HUES6 (cell line): Measurements from ENCODE around the gene CRAMP1.

Experiments used
- H3K27ac ChIP-seq: 2 replicates; pipeline ENCODE4 v1.7.0; 2013; ENCODE audit warnings: low read depth, mild to moderate bottlenecking, low read length, inconsistent platforms
- H3K27me3 ChIP-seq: 2 replicates; pipeline ENCODE4 v1.6.1; 2013; ENCODE audit warnings: low read length; ENCODE audit not compliant: control insufficient read depth, insufficient read depth
- H3K36me3 ChIP-seq: 2 replicates; pipeline ENCODE4 v1.6.1; 2013; ENCODE audit warnings: low read length; ENCODE audit not compliant: control insufficient read depth, insufficient read depth
- H3K4me1 ChIP-seq: 2 replicates; pipeline ENCODE4 v1.6.1; 2013; ENCODE audit warnings: low read length; ENCODE audit not compliant: control insufficient read depth, insufficient read depth
- H3K4me3 ChIP-seq: 2 replicates; pipeline ENCODE4 v1.5.1; 2013; ENCODE audit warnings: low read depth, low read length
- H3K9ac ChIP-seq: one replicate; pipeline ENCODE4 v1.6.1; 2013; ENCODE audit warnings: mild to moderate bottlenecking, low read length
- H3K9me3 ChIP-seq: 2 replicates; pipeline ENCODE4 v1.6.1; 2013; ENCODE audit warnings: low read depth, low read length; ENCODE audit not compliant: control insufficient read depth, insufficient read depth

CRAMP1 gene

GRCh38 chr16:1643521-1643920 lies 31.4 kb downstream of the CRAMP1 start:
- Histone ChIP-seq H3K4me3 (no peak overlapping the region), H3K27ac (no peak overlapping the region), H3K9me3 (no peaks in the 10 kb centered on the region), H3K36me3 (peaks cover 71% of the 10 kb centered on the region), H3K4me1 (peaks cover 10% of the 10 kb centered on the region; the same call in 1 of the 2 replicates), H3K27me3 (no peaks in the 10 kb centered on the region), H3K9ac (no peak overlapping the region)

DNA sequence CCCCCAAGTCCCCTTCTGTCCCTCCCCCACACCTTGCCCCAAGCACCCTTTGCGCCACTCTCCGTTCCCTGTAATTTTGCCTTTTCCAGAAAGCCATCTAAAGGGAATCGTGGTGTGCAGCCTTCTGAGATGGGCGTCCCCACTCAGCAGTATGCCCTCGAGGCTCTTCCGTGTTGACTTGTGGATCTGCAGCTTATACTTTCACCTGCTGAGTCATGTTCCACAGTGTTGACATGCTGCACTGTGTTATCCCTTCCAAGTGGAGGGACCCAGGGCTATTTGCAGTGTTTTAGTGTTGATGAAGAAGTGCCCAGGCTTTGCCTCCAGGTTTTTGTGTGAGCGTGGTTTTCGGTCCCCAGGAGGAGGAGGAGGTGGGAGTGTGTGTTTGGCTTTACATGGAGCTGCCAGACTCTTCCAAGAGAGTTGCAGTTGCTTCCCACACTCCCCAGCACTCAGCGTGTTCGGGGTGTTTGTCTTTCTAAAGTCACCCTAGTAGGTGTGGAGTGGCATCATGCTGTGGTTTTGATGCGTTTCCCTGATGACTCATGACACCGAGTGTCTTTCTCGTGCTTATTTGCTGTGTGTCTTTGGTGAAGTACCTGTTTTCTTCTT lies 33.9 kb downstream of the CRAMP1 start:
- no peaks in the 10 kb centered on the region for H3K27me3 ChIP-seq
- no peak overlapping the region for H3K4me3 ChIP-seq
- H3K36me3 ChIP-seq = peaks cover 58% of the 10 kb centered on the region
- no peak overlapping the region for H3K9ac ChIP-seq
- no peaks in the 10 kb centered on the region for H3K9me3 ChIP-seq
- peaks cover 10% of the 10 kb centered on the region; the same call in 1 of the 2 replicates for H3K4me1 ChIP-seq
- no peak overlapping the region for H3K27ac ChIP-seq

DNA sequence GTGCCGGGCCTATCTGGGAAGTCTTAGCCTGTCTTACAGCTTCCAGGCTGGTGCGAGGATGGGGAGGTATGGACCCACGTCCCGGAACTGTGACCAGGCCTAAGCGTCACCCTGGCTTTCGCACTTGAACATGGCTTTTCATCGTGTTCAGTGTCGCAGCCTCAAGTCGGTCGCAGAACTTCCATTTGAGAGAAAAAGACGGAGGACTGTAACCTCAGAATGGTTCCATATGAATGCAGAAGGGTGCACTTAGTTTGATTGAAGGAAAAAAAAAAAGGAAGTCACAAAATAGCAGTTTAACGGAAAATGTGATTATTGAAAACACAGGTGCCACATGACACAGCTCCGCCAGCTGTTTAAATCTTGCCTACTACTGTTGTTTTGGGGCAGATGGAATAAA lies 35.7 kb downstream of the CRAMP1 start:
- Histone ChIP-seq H3K4me1 (peaks cover 10% of the 10 kb centered on the region; the same call in 1 of the 2 replicates), H3K36me3 (peaks cover 58% of the 10 kb centered on the region)

GRCh38 chr16:1650131-1650530 lies 38.0 kb downstream of the CRAMP1 start:
- no peaks in the 10 kb centered on the region for H3K27me3 ChIP-seq
- peaks cover 59% of the 10 kb centered on the region for H3K36me3 ChIP-seq
- peaks cover 10% of the 10 kb centered on the region; the same call in 1 of the 2 replicates for H3K4me1 ChIP-seq
- H3K9ac ChIP-seq = no peak overlapping the region
- no peak overlapping the region for H3K27ac ChIP-seq
- no peak overlapping the region for H3K4me3 ChIP-seq
- H3K9me3 ChIP-seq = no peaks in the 10 kb centered on the region

More for the DNA sequence above, 35.7 kb downstream of the CRAMP1 start:
- Histone ChIP-seq H3K4me3 (no peak overlapping the region), H3K9me3 (no peaks in the 10 kb centered on the region), H3K27ac (no peak overlapping the region), H3K27me3 (no peaks in the 10 kb centered on the region), H3K9ac (no peak overlapping the region)

DNA sequence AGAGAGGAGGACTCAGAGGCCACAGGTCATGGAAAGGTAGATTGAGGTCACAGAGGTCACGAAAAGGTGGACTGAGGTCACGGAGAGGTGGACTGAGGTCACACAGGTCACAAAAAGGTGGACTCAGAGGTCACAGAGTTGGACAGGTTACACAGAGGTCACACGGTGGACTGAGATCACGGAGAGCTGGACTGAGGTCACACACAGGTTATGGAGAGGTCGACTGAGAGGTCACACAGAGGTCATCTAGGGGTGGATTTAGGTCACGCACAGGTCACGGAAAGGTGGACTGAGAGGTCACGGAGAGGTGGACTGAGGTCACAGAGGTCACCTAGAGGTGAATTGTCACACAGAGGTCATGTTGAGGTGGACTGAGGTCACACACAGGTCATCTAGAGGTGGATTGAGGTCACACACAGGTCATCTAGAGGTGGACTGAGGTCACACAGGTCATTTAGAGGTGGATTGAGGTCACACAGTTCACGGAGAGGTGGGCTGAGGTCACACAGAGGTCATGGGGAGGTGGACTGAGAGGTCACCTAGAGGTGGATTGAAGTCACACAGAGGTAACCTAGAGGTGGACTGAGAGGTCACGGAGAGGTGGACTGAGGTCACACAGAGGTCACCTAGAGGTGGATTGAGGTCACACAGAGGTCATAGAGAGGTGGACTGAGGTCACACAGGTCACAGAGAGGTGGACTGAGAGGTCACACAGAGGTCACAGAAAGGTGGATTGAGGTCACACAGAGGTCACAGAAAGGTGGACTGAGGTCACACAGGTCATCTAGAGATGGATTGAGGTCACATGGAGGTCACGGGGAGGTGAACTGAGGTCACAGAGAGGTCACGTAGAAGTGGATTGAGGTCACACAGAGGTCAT lies 39.2 kb downstream of the CRAMP1 start:
- Histone ChIP-seq H3K4me1 (no peaks in the 10 kb centered on the region; the same call in 1 of the 2 replicates), H3K9me3 (no peaks in the 10 kb centered on the region), H3K9ac (no peak overlapping the region), H3K27ac (no peak overlapping the region), H3K27me3 (no peaks in the 10 kb centered on the region), H3K36me3 (peaks cover 63% of the 10 kb centered on the region), H3K4me3 (no peak overlapping the region)

- no peak overlapping the region for H3K4me3 ChIP-seq
- H3K36me3 ChIP-seq = peaks cover 69% of the 10 kb centered on the region
- no peaks in the 10 kb centered on the region for H3K9me3 ChIP-seq
- no peak overlapping the region for H3K27ac ChIP-seq
- no peaks in the 10 kb centered on the region for H3K27me3 ChIP-seq
- H3K9ac ChIP-seq = no peak overlapping the region
- no peaks in the 10 kb centered on the region for H3K4me1 ChIP-seq
Measured at GRCh38 chr16:1651974-1652312, 39.8 kb downstream of the CRAMP1 start.

- no peaks in the 10 kb centered on the region for H3K27me3 ChIP-seq
- H3K4me1 ChIP-seq = no peaks in the 10 kb centered on the region
- no peak overlapping the region for H3K9ac ChIP-seq
- no peaks in the 10 kb centered on the region for H3K9me3 ChIP-seq
- H3K36me3 ChIP-seq = peaks cover 75% of the 10 kb centered on the region
- no peak overlapping the region for H3K27ac ChIP-seq
- H3K4me3 ChIP-seq = no peak overlapping the region
Measured at GRCh38 chr16:1653023-1653422, 40.9 kb downstream of the CRAMP1 start.

DNA sequence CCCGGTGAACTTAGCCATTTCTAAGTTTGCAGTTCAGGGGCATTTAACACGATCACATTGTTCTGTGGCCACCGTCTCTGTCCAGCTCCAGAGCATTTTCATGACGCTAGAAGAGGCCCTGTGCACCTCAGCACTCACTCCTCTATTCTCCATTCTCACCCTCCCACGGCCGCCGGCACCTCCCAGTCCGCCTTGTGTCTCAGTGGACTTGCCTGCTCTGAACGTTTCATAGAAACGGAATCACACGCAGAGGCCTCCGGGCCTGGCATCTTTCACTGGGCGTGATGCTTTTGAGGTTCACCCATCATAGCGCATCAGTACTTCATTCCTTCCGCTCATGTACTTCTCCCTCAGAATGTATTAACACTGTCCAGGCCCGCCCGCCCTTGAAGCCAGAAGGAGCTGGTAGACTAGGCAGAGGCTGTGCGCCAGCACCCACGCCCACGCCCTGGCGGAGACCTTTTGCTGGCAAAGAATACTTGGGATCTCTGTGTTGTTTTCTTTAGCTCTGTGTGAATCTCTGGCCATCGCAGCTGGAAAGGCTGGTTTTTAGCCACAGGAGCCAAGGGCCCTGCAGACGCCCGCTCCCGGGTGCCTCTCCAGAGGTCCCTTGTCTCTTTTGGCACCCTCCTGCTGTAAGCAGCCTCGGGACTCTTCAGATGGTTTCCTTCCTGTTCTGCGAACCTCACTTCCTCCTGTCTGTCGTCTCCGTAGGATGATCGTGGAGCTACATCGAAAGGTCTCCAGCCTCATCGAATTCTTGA lies 42.5 kb downstream of the CRAMP1 start:
- H3K36me3 ChIP-seq = peaks cover 88% of the 10 kb centered on the region
- no peaks in the 10 kb centered on the region for H3K27me3 ChIP-seq
- H3K27ac ChIP-seq = no peak overlapping the region
- no peaks in the 10 kb centered on the region for H3K4me1 ChIP-seq
- H3K9ac ChIP-seq = no peak overlapping the region
- no peaks in the 10 kb centered on the region for H3K9me3 ChIP-seq
- H3K4me3 ChIP-seq = no peak overlapping the region

DNA sequence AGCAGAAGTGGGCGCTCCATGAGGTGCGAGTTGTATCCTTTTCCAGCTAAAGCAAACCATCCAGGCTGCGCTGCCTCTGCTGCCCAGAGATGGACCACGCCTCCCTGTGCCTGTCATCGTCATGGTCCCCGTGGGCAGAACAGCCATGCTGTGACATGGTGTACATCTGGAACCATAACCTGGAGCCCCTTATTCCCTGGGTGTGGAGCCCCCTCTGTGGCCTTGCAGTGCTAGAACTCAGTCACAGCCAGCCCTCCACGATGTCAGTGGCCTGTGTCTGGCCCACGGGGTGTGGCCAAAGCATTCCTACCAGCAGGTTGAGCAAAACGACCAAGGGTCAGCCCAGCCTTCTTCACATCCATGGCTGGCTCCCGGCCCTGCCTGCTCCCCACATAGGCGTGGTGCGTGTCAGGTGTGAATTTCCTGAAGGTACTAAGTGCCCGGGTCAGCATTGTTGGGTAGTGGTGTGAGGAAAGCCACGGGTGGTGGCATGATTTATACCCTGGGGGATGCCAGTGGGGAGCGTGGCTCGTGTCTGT lies 43.2 kb downstream of the CRAMP1 start:
- Histone ChIP-seq H3K4me3 (no peak overlapping the region), H3K4me1 (no peaks in the 10 kb centered on the region), H3K27ac (no peak overlapping the region), H3K27me3 (no peaks in the 10 kb centered on the region), H3K36me3 (peaks cover 91% of the 10 kb centered on the region), H3K9me3 (no peaks in the 10 kb centered on the region), H3K9ac (no peak overlapping the region)

DNA sequence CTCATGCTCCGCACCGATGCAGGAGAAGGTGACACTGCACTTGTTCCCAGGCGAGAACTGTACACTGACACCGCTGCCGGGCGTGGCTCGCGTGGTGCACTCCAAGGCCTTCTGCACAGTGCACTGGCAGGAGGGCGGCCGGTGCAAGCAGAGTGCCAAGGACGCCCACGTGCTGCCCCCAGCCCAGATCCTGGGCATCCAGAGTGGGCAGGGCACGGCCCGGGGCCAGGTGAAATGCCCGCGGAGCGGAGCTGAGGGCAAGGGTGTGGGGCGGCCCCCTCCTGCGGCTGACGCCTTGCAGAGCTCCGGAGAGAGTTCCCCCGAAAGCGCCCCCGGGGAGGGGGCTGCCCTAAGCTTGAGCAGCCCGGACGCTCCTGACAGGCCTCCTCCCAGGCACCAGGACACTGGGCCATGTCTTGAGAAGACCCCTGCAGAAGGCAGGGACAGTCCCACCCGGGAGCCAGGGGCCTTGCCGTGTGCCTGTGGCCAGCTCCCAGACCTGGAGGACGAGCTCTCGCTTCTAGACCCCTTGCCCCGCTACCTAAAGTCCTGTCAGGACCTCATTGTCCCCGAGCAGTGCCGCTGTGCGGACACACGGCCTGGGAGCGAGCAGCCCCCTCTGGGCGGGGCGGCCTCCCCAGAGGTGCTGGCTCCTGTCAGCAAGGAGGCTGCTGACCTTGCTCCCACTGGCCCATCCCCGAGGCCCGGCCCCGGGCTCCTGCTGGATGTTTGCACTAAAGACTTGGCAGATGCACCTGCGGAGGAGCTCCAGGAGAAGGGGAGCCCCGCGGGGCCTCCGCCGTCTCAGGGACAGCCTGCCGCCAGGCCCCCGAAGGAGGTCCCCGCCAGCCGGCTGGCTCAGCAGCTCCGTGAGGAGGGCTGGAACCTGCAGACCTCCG lies 44.0 kb downstream of the CRAMP1 start:
- Histone ChIP-seq H3K9ac (no peak overlapping the region), H3K9me3 (no peaks in the 10 kb centered on the region), H3K27me3 (no peaks in the 10 kb centered on the region), H3K27ac (no peak overlapping the region), H3K4me1 (no peaks in the 10 kb centered on the region), H3K4me3 (no peak overlapping the region), H3K36me3 (peaks cover 88% of the 10 kb centered on the region)
